NCI-H226 (cell line): ENCODE measurements around the gene TMEM201.
"Not testable (repeated sequence)": the region's sequence is repeated elsewhere in the genome, so short reads cannot be mapped to it uniquely, and the experiment has no call there.

Experiments
- DNase-seq: peaks from one replicate; pipeline ENCODE4 v3.0.0-alpha.2; 2015

TMEM201 gene

GRCh38 chr1:9624081-9624480 is 35.4 kb downstream of the TMEM201 start:
- DNase-seq, result no peak

- DNase-seq, result not testable (repeated sequence)
Observed at GRCh38 chr1:9625030-9625429, 36.3 kb downstream of the TMEM201 start.

- DNase-seq, result no peak
Observed at GRCh38 chr1:9626201-9626608, 37.5 kb downstream of the TMEM201 start.

DNA sequence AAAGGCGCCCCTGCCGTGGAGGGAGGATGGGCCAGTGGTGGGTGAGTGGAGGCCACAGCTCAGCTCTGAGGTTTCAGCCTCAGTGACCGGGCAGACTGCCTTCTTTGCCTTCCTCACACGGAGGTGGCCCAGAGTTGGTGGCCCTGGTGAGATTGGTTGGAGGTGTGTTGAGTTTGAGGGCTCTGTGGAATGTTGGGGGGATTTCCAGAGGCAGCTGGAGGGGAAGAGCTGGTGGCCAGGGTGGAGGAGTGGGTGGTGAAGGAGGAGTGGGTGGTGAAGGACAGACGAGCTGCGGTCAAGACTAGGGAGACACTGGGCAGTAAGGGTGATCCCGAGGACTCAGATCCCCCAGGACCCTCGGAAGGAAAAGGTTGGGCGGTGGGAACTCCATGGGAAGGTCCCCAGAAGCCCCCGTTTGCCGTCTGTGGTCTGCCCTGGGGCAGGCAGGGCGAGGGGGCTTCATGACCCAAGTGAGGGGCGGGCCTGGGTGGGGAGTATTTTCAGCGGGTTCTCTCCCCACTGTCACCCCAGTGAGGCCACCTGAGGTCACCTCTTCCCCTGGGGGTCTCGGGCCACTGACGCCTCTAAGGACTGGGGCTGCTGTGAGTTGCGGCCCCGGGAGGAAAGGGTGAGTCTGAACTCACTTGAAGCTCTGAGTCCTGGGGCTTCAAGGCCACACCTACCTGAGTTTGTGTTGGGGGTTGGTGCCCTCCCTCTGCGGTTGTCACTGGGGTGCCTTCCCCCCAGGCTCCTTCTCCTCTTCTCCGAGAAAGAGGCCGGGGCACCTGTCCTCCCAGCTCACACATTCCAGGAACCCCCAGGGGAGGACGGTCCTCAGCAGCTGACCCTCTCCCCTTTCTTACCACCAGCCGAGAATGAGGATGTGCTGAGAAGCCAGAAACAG is 40.1 kb downstream of the TMEM201 start:
- DNase-seq, result no peak

DNA sequence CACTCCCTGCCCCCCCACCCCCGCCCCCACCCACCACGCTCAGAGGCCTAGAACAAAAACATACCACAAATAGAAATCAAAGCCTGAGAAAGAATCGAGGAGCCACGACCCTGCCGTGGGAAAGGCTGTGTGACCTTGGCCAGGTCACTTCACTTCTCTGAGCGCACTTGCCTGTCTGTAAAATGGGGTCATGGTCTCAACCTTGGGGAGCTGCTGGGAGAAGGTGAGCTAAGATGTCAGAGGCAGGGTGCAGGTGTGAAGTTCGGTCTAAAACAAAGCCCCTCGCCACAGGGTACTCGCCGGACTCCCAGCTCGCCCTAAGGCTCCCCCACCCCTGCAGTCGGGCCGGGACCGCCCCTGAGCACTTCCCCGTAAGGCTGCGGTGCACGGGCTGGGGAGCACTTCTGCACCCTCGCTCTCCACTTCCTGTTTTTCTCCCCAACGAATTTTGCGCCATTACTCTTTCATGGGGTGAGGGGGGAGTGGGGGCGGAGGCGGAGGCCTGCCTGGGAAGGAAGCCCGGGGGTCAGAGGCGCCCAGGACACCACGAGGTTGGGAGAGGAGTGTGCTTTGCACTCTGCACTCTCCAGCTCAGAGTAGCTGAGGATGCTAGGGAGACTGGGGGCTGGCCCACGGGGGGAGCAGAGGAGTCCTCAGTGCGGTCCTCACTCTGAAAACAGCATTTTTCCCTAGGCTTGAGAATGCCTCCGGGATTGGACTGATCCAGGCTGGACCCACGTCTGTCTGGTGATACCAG is 40.9 kb downstream of the TMEM201 start:
- DNase-seq, result no peak

GRCh38 chr1:9630331-9631111 is 41.8 kb downstream of the TMEM201 start:
- no peak for DNase-seq

DNA sequence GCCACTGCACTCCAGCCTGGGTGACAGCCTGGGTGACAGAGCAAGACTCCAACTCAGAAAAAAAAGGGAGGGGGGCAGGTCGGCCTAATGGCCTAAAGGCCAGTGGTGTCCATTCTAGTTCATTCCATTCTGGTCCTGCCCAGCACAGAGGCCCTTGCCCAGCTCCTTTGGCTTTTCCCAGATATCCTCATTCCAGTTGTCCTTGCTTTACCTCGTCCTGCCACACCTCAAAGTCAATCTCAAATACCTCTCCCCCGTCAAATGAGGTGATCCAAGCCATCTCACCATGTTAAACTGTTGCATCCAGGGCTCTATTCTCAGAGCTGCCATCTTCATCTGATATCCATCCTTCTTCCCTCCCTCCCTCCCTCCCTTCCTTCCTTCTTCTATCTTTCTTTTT is 42.9 kb downstream of the TMEM201 start:
- no peak for DNase-seq

DNA sequence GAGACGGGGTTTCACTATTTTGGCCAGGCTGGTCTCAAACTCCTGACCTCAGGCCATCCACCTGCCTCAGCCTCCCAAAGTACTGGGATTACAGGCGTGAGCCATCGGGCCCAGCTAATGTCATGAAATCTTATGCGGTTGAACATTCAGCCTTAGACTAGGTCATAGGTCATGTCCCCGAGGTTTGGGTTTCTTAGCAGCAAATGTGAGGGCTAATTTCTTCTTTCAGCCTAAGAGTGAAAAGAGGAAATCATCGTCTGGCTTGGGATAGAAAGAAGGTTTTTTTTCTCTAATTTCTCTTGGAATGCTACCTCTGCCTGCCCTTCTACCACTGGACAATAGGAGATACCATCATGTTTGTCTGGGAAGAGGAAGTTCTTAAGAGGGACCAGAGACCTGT is 44.8 kb downstream of the TMEM201 start:
- DNase-seq, result no peak

DNA sequence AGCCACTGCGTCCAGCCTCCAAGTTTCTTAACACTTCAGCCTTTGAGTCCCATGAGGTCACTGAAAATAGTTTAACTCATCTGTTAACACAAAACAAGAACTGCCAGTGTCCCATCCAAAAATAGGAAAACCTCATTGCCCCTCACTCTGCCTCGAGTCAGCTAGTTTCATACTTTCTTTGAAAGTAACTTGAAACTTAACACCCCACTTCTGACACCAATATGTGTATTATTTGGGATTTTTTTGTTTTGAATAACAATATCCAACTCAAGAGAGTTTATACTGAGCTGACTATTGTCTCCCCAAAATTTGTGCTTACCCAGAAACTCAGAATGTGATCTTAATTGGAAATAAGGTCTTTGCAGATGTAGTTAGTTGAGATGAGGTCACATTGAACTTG is 45.9 kb downstream of the TMEM201 start:
- no peak for DNase-seq

DNA sequence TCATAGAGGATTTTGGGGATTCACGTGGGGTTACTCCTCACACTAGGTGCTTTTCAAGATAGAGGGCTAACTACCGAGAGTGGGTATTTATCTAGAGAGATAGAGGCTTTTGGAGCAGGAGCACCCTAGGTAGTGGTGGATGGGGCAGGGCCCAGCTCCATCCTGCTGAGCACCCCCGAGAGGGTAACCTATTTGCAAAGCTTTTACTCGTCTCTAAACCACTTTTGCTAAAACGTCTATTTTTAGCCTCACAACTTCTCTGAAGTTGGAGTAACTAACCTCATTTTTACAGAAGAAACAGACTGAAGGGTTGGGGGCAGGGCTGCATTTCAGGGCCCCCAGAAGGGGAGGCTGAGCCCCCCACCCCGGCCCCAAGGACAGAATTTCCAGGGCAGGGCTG is 50.5 kb downstream of the TMEM201 start:
- DNase-seq, result no peak

DNA sequence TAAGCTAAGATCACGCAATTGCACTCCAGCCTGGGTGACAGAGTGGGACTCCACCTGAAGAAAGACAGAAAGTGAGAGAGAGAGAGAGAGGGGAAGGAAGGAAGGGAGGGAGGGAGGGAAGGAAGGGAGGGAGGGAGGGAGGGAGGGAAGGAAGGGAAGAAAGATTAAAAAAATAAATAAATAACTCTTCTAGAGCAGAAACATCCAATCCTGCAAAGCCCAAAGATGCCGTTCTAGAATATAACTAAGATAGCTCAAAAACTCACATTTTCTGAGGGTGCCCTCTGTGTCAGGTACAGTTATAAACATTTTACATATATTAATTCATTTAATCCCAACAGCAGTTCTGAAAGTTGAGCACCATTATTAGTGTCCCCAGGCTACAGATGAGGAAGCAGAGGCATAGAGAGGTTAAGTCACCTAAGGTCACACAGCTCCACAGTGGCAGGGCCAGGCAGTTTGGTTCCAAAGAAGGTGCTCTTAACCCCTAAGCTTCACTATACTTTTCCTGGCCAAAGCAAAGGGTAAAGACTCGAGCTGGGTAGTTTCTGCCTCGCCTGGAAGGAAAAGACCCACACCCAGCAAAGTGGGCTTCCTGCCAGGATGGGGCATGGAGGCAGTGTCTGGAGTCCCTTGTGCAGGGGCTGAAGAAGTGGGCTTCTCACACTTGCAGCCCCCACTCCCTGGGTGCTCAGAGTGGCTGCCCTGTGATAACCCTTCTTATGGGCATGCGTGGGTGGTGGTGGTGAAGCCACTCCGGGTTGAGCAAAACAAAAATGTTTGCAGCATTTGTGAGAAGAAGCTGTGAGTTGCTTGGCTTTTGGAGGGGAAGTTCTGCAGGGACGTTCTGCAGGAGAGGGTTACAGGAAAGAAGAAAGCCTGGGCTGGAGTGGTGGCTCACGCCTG is 54.9 kb downstream of the TMEM201 start:
- no peak for DNase-seq

GRCh38 chr1:9646037-9646436 is 57.3 kb downstream of the TMEM201 start:
- DNase-seq, result no peak

- no peak for DNase-seq
Observed at GRCh38 chr1:9648171-9648570, 59.5 kb downstream of the TMEM201 start.

GRCh38 chr1:9649769-9650168 is 61.1 kb downstream of the TMEM201 start:
- DNase-seq, result no peak

- DNase-seq, result no peak
Observed at GRCh38 chr1:9651220-9651564, 62.5 kb downstream of the TMEM201 start.

DNA sequence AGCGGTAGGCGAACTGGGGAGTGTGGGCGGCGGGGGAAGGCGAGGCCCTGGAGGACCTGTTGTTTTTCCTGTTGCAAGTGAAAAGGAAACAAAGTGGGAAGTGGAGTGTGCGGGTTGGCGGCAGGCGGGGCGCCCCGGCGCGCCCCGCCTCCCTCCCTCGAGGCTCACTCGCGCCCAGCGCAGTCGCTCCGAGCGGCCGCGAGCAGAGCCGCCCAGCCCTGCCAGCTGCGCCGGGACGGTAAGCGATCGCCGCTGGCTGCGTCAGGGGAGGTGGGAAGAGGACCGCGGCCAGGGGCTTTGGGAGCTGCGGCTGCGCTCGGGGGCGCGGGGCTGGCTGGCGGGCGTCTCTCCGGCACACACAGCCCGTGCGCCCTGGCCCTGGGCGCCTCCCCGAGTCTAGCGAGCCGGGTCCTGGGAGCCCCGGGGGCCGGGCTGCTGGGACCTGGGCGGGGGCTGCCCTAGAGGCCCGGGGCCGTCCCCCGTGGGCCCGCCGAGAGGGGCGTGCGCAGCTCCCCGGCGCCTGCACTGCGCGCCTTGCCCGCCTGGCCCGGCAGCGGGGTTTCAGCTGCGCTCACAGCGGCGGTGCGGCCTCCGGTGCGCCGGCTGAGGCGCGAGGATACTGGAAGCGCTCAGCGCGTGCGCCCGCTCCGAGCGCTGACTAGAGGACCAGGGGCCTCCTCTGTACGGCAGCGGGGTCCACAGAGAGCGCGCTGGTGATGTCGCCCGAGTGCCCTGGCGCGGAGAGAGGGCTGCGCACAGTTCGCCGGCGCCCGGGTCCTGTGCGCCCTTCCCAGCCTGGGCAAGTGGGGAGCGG is 63.1 kb downstream of the TMEM201 start, which contains the start of gene PIK3CD:
PIK3CD (plus strand) TSS at position 167 of the 814 bp plus-strand sequence. CDS start 58,725 bp downstream, outside the sequence.
- peak; percentile 45 for DNase-seq

DNA sequence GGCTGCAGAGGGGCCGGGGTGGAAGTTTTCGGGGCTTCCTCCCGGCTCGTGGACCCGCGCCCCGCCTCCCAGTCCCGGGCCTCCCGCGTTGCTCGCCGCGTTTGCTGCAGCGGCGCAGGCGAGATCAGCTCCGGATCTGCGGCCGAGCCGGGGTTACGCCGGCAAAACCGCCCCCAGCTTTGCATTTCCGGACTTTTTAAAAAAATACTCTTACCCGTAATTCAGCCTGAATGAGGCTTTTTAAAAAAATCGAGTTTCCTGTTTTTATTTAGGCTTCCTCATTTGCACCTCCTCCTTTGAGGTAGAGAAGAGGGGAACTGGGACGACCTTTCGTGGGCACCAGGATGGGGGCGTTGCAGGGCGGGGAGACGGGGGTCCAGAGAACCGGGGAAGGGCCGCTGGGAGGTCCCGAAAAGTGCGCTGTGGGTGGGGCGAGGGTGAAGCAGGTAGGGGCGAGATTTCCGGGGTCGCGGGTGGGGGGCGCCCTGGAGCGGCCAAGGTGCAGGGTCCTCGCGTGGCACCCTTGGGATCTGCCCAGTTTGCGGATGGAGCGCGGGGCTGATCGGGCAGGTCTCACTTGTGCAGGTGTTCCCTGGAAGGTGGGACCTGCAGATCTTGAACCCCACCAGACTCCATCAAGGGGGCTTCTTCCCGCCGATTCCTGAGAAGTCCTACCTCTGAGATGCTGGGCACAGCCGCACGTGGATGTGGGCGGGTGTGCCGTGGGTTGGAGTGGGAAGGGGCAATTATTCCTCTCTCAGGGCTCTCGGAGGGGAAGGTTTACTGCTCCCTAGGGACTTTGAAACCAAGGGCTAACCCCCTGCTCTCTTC is 63.9 kb downstream of the TMEM201 start:
- DNase-seq, result no peak

DNA sequence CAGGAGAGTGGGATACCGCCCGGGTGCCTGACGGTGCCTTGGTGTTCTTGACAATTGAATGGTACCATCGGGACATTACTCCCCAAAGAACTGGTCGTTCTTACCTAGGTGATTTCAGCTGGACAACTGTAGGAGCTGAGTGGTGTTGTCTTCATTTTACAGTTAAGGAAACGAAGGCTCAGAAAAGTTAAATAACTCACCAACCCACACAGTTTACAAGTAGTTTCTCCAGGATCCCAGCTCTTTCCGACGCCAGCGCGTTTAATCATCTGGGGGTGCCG is 64.4 kb downstream of the TMEM201 start:
- no peak for DNase-seq

DNA sequence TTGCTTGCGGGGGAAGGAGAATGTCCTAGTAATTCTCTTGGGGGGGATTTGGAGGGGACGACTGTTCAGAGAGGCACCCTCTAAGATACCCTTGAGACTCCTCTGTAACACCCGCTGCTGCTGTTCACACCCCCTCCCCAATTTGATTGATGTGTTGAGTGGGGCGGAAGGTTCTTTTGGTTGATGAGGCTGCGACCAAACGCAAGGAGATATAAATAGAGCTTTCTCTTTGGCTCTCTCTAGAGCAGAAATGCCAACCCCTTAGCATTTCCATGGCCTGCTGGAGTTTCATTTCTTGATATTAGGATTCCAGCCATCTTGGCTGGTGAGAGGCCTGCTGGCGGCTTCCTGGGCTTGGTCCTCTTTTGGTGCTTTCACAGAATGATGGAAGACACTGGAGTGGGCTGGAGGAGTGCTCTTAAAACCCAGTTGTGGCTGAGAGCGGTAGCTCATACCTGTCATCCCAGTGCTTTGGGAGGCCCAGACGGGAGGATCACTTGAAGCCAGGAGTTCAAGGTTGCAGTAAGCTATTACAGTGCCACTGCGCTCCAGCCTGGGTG is 64.9 kb downstream of the TMEM201 start:
- DNase-seq, result no peak
